ENCODE results near the gene LRRFIP1.

Gene LRRFIP1

GRCh38 chr2:237702441-237703391 lies 75.3 kb downstream of the LRRFIP1 start:
- DNase-seq (ENCODE audit: low read depth, low spot score): no peak

- DNase-seq (ENCODE audit: low read depth, low spot score): no peak
These were observed 77.4 kb downstream of the LRRFIP1 start for GRCh38 chr2:237704501-237705434.

GRCh38 chr2:237706257-237706656 lies 78.9 kb downstream of the LRRFIP1 start:
- DNase-seq (ENCODE audit: low read depth, low spot score): no peak

GRCh38 chr2:237708065-237708398 lies 80.6 kb downstream of the LRRFIP1 start:
- DNase-seq (ENCODE audit: low read depth, low spot score): no peak

GRCh38 chr2:237708491-237708890 lies 81.1 kb downstream of the LRRFIP1 start:
- no peak for DNase-seq (ENCODE audit: low read depth, low spot score)

- DNase-seq (ENCODE audit: low read depth, low spot score): no peak
These were observed 81.6 kb downstream of the LRRFIP1 start for GRCh38 chr2:237708961-237709360.

- no peak for DNase-seq (ENCODE audit: low read depth, low spot score)
These were observed 84.2 kb downstream of the LRRFIP1 start for GRCh38 chr2:237711458-237712150.

GRCh38 chr2:237712477-237713377 lies 85.3 kb downstream of the LRRFIP1 start:
- DNase-seq (ENCODE audit: low read depth, low spot score): no peak

- DNase-seq (ENCODE audit: low read depth, low spot score): no peak
These were observed 87.5 kb downstream of the LRRFIP1 start for GRCh38 chr2:237714690-237715458.

GRCh38 chr2:237715459-237715947 lies 88.1 kb downstream of the LRRFIP1 start:
- DNase-seq (ENCODE audit: low read depth, low spot score): no peak

- DNase-seq (ENCODE audit: low read depth, low spot score): no peak
These were observed 88.6 kb downstream of the LRRFIP1 start for GRCh38 chr2:237716011-237716410.

- no peak for DNase-seq (ENCODE audit: low read depth, low spot score)
These were observed 90.2 kb downstream of the LRRFIP1 start for GRCh38 chr2:237717366-237718276.

GRCh38 chr2:237718277-237718634 lies 90.9 kb downstream of the LRRFIP1 start:
- DNase-seq (ENCODE audit: low read depth, low spot score): no peak

- DNase-seq (ENCODE audit: low read depth, low spot score): no peak
These were observed 93.1 kb downstream of the LRRFIP1 start for GRCh38 chr2:237720444-237720843.

- no peak for DNase-seq (ENCODE audit: low read depth, low spot score)
These were observed 93.6 kb downstream of the LRRFIP1 start for GRCh38 chr2:237720957-237721356.

- no peak for DNase-seq (ENCODE audit: low read depth, low spot score)
These were observed 94.1 kb downstream of the LRRFIP1 start for GRCh38 chr2:237721458-237721857.

GRCh38 chr2:237722616-237723015 lies 95.2 kb downstream of the LRRFIP1 start:
- no peak for DNase-seq (ENCODE audit: low read depth, low spot score)

GRCh38 chr2:237723023-237723422 lies 95.6 kb downstream of the LRRFIP1 start:
- DNase-seq (ENCODE audit: low read depth, low spot score): no peak

GRCh38 chr2:237723602-237724001 lies 96.2 kb downstream of the LRRFIP1 start:
- no peak for DNase-seq (ENCODE audit: low read depth, low spot score)

Data from activated CD4-positive, CD25-positive, alpha-beta regulatory T cell treated with anti-CD3 and anti-CD28 coated beads, Interleukin-2, amount 50 U/mL, for 16 hours (primary cell).